Upper lobe of left lung (tissue), 4 donors: Measurements from ENCODE around the gene SPDYE2B.
"Not testable (repeated sequence)": the region's sequence is repeated elsewhere in the genome, so short reads cannot be mapped to it uniquely, and the experiment has no call there.

Experiments
- CTCF ChIP-seq, 6 experiments: fragments of 450-650 bp in 4 of 6; fragments of 200-600 bp in 2 of 6; sonication (generic) in 2 of 6; IDR thresholded peaks; one replicate each; pipeline ENCODE4 v1.5.1; 2016 to 2019; ENCODE audit warnings: antibody characterized with exemption in 6 of 6
- EP300 ChIP-seq, 4 donors: sonication (generic); formaldehyde crosslinking; IDR thresholded peaks; one replicate each; pipeline ENCODE4 v1.5.1; 2017; ENCODE audit warnings: antibody characterized with exemption in 4 of 4, control low read depth in 2 of 4
- POLR2A ChIP-seq, 4 donors: fragments of 450-650 bp; IDR thresholded peaks; one replicate each; pipeline ENCODE4 v1.5.1; 2016 to 2017; ENCODE audit warnings: antibody characterized with exemption in 4 of 4, mild to moderate bottlenecking in 2 of 4
- POLR2AphosphoS5 ChIP-seq, 2 donors: sonication (generic); formaldehyde crosslinking; IDR thresholded peaks; one replicate each; pipeline ENCODE4 v1.5.1; 2017; ENCODE audit warnings: antibody characterized with exemption in 2 of 2

GRCh38 chr7:102697642-102698512 is 47.8 kb downstream of the SPDYE2B start:
- not testable (repeated sequence) for TF ChIP-seq CTCF, POLR2A, EP300, POLR2AphosphoS5 (IDR thresholded peaks at IDR 0.05)
